ENCODE results near the gene TBC1D9B.

TBC1D9B gene

GRCh38 chr5:179833056-179833708, 74.5 kb downstream of the TBC1D9B start:
- in situ Hi-C loops (cut with HindIII; ENCODE audit: low pct_unique_long_range_greater_than_20kb, low sequenced_read_pairs) = no loop called here
- TF ChIP-seq JUND (IDR thresholded peaks at IDR 0.05; ENCODE audit: low read depth) = no peak

GRCh38 chr5:179832039-179832745, 75.5 kb downstream of the TBC1D9B start:
- in situ Hi-C loops (cut with HindIII; ENCODE audit: low pct_unique_long_range_greater_than_20kb, low sequenced_read_pairs) = no loop called here
- no peak for DNase-seq (ENCODE audit: low read depth in 1 of 2, low spot score in 1 of 2)
- TF ChIP-seq JUND (IDR thresholded peaks at IDR 0.05; ENCODE audit: low read depth) = no peak

More at GRCh38 chr5:179833056-179833708, 74.5 kb downstream of the TBC1D9B start:
- DNase-seq (ENCODE audit: low read depth in 1 of 2, low spot score in 1 of 2) = no peak

- in situ Hi-C loops (cut with HindIII; ENCODE audit: low pct_unique_long_range_greater_than_20kb, low sequenced_read_pairs) = no loop called here
- DNase-seq (ENCODE audit: low read depth in 1 of 2, low spot score in 1 of 2) = no peak
- no peak for TF ChIP-seq JUND (IDR thresholded peaks at IDR 0.05; ENCODE audit: low read depth)
These were observed 76.8 kb downstream of the TBC1D9B start for GRCh38 chr5:179830818-179831468.

- no peak for DNase-seq (ENCODE audit: low read depth in 1 of 2, low spot score in 1 of 2)
- in situ Hi-C loops (cut with HindIII; ENCODE audit: low pct_unique_long_range_greater_than_20kb, low sequenced_read_pairs) = no loop called here
- TF ChIP-seq JUND (IDR thresholded peaks at IDR 0.05; ENCODE audit: low read depth) = no peak
These were observed 77.8 kb downstream of the TBC1D9B start for GRCh38 chr5:179829732-179830435.

GRCh38 chr5:179828756-179829421, 78.8 kb downstream of the TBC1D9B start:
- in situ Hi-C loops (cut with HindIII; ENCODE audit: low pct_unique_long_range_greater_than_20kb, low sequenced_read_pairs) = no loop called here
- no peak for DNase-seq (ENCODE audit: low read depth in 1 of 2, low spot score in 1 of 2)
- TF ChIP-seq JUND (IDR thresholded peaks at IDR 0.05; ENCODE audit: low read depth) = no peak

- in situ Hi-C loops (cut with HindIII; ENCODE audit: low pct_unique_long_range_greater_than_20kb, low sequenced_read_pairs) = no loop called here
- DNase-seq (ENCODE audit: low read depth in 1 of 2, low spot score in 1 of 2) = no peak
- TF ChIP-seq JUND (IDR thresholded peaks at IDR 0.05; ENCODE audit: low read depth) = no peak
These were observed 80.0 kb downstream of the TBC1D9B start for GRCh38 chr5:179827680-179828079.

- TF ChIP-seq JUND (IDR thresholded peaks at IDR 0.05; ENCODE audit: low read depth) = no peak
- in situ Hi-C loops (cut with HindIII; ENCODE audit: low pct_unique_long_range_greater_than_20kb, low sequenced_read_pairs) = no loop called here
- no peak for DNase-seq (ENCODE audit: low read depth in 1 of 2, low spot score in 1 of 2)
These were observed 82.0 kb downstream of the TBC1D9B start for GRCh38 chr5:179825655-179826182.

- in situ Hi-C loops (cut with HindIII; ENCODE audit: low pct_unique_long_range_greater_than_20kb, low sequenced_read_pairs) = no loop called here
- TF ChIP-seq JUND (IDR thresholded peaks at IDR 0.05; ENCODE audit: low read depth) = no peak
- no peak for DNase-seq (ENCODE audit: low read depth in 1 of 2, low spot score in 1 of 2)
These were observed 83.0 kb downstream of the TBC1D9B start for GRCh38 chr5:179824745-179825112.

- in situ Hi-C loops (cut with HindIII; ENCODE audit: low pct_unique_long_range_greater_than_20kb, low sequenced_read_pairs) = no loop called here
- TF ChIP-seq JUND (IDR thresholded peaks at IDR 0.05; ENCODE audit: low read depth) = no peak
- DNase-seq (ENCODE audit: low read depth in 1 of 2, low spot score in 1 of 2) = no peak
These were observed 83.6 kb downstream of the TBC1D9B start for GRCh38 chr5:179823937-179824744.

- DNase-seq (ENCODE audit: low read depth in 1 of 2, low spot score in 1 of 2) = no peak
- TF ChIP-seq JUND (IDR thresholded peaks at IDR 0.05; ENCODE audit: low read depth) = no peak
- in situ Hi-C loops (cut with HindIII; ENCODE audit: low pct_unique_long_range_greater_than_20kb, low sequenced_read_pairs) = no loop called here
These were observed 85.2 kb downstream of the TBC1D9B start for GRCh38 chr5:179822444-179822990.

GRCh38 chr5:179822059-179822432, 85.7 kb downstream of the TBC1D9B start:
- in situ Hi-C loops (cut with HindIII; ENCODE audit: low pct_unique_long_range_greater_than_20kb, low sequenced_read_pairs) = no loop called here
- no peak for DNase-seq (ENCODE audit: low read depth in 1 of 2, low spot score in 1 of 2)
- TF ChIP-seq JUND (IDR thresholded peaks at IDR 0.05; ENCODE audit: low read depth) = no peak

All from T47D (cell line).